SK-N-SH (cell line): ENCODE results near the gene TMEM106C. TPM values are rescaled to one million over a fixed set of nuclear protein-coding genes. Genes with fewer than 3 reads are reported as not detected.
A peak's percentile ranks its signal among the peaks of the same experiment; 100 is the strongest.

ENCODE experiments used
- CTCF ChIA-PET: fragments of 300-600, 350-600 bp; formaldehyde crosslinking; extraction: SDS; loops from one replicate; lab custom pipeline; 2021; lab: Yijun Ruan, JAX
- POLR2A ChIA-PET: fragments of 350-600 bp; sonication (Branson Sonifier 250); formaldehyde crosslinking; extraction: SDS; loops from one replicate; lab custom pipeline; 2020; ENCODE audit warnings: antibody characterized with exemption, inconsistent platforms; lab: Yijun Ruan, JAX
- DNase-seq: peaks from one replicate; pipeline ENCODE4 v3.0.0; 2012
- H2AFZ ChIP-seq: fragments of 200-600 bp; sonication (generic); 2 replicates; pipeline ENCODE4 v1.8.1; 2016; ENCODE audit warnings: antibody characterized with exemption, mild to moderate bottlenecking, low read depth
- H3F3A ChIP-seq: fragments of 200-600 bp; sonication (generic); replicated peaks from 2 replicates; pipeline ENCODE3; 2016; ENCODE audit warnings: antibody characterized with exemption, mild to moderate bottlenecking; ENCODE audit not compliant: insufficient read depth
- H3K27ac ChIP-seq, 2 experiments: fragments of 200-500 bp in 1 of 2; fragments of 200-600 bp in 1 of 2; sonication (Bioruptor generic) in 1 of 2; sonication (generic), shearing (Covaris generic) in 1 of 2; 2 replicates each; pipeline versions ENCODE4 v1.5.1 to v1.6.1; 2014 to 2016; ENCODE audit warnings: low read depth in 2 of 2, inconsistent platforms in 1 of 2, low read length in 1 of 2, mild to moderate bottlenecking in 1 of 2, mixed read lengths in 1 of 2
- H3K27me3 ChIP-seq: fragments of 200-600 bp; sonication (generic), shearing (Covaris generic); 2 replicates; pipeline ENCODE4 v1.6.1; 2016; ENCODE audit warnings: mixed run types; ENCODE audit not compliant: insufficient read depth
- H3K36me3 ChIP-seq, 2 experiments: fragments of 200-500 bp in 1 of 2; fragments of 200-600 bp in 1 of 2; sonication (Bioruptor generic) in 1 of 2; sonication (generic) in 1 of 2; replicated peaks in 1 of 2; 2 replicates each; pipeline versions ENCODE3 to v1.5.1; 2014 to 2016; ENCODE audit warnings: low read length in 1 of 2, mild to moderate bottlenecking in 1 of 2; ENCODE audit not compliant: insufficient read depth in 2 of 2, control insufficient read depth in 1 of 2
- H3K4me1 ChIP-seq, 2 experiments: fragments of 200-500 bp in 1 of 2; fragments of 200-600 bp in 1 of 2; sonication (Bioruptor generic) in 1 of 2; sonication (generic), shearing (Covaris generic) in 1 of 2; 2 replicates each; pipeline versions ENCODE4 v1.5.1 to v1.6.1; 2014 to 2016; ENCODE audit warnings: low read depth in 1 of 2, low read length in 1 of 2, mixed run types in 1 of 2; ENCODE audit not compliant: insufficient read depth in 2 of 2, control insufficient read depth in 1 of 2
- H3K4me2 ChIP-seq: fragments of 200-600 bp; sonication (generic), shearing (Covaris generic); 2 replicates; pipeline ENCODE4 v1.6.1; 2017; ENCODE audit warnings: mixed run types
- H3K4me3 ChIP-seq, 2 experiments: fragments of 200-500 bp in 1 of 2; fragments of 200-600 bp in 1 of 2; sonication (Bioruptor generic) in 1 of 2; sonication (generic), shearing (Covaris generic) in 1 of 2; 2 replicates each; pipeline versions ENCODE4 v1.5.1 to v1.8.1; 2014 to 2016; ENCODE audit warnings: low read depth in 2 of 2, inconsistent platforms in 1 of 2, low read length in 1 of 2, mild to moderate bottlenecking in 1 of 2, mixed read lengths in 1 of 2, moderate library complexity in 1 of 2
- H3K79me2 ChIP-seq: fragments of 200-600 bp; sonication (generic); 2 replicates; pipeline ENCODE4 v1.8.1; 2017; ENCODE audit warnings: mild to moderate bottlenecking; ENCODE audit not compliant: insufficient read depth
- H3K9ac ChIP-seq: fragments of 200-600 bp; sonication (generic); 2 replicates; pipeline ENCODE4 v1.6.1; 2017; ENCODE audit warnings: mixed run types
- H3K9me2 ChIP-seq: fragments of 200-600 bp; sonication (generic); 2 replicates; pipeline ENCODE4 v1.6.1; 2017; ENCODE audit warnings: mixed run types
- H3K9me3 ChIP-seq: fragments of 200-600 bp; sonication (generic); 2 replicates; pipeline ENCODE4 v1.6.1; 2017; ENCODE audit warnings: mixed run types, mild to moderate bottlenecking, moderate library complexity
- H4K20me1 ChIP-seq: fragments of 200-600 bp; sonication (generic); 2 replicates; pipeline ENCODE4 v1.6.1; 2017; ENCODE audit warnings: mild to moderate bottlenecking, mixed run types; ENCODE audit not compliant: insufficient read depth
- PBX3 ChIP-seq: IDR thresholded peaks from 2 replicates; pipeline ENCODE4; 2012
- POLR2AphosphoS5 ChIP-seq: IDR thresholded peaks from 2 replicates; pipeline ENCODE4 v1.6.1; 2012; ENCODE audit warnings: low read depth, low read length
- TEAD4 ChIP-seq: IDR thresholded peaks from 2 replicates; pipeline ENCODE4 v1.4.0; 2012; ENCODE audit warnings: mild to moderate bottlenecking, borderline replicate concordance; ENCODE audit not compliant: insufficient read depth
- USF1 ChIP-seq: IDR thresholded peaks from 2 replicates; pipeline ENCODE4 v1.4.0; 2012; ENCODE audit warnings: low read depth, borderline replicate concordance
- WGBS: methylation state at CpG from one replicate; pipeline ENCODE4 v1.1.6; 2017; ENCODE audit warnings: low lambda C conversion rate; 5-methylcytosine and 5-hydroxymethylcytosine counted together
- polyA plus RNA-seq, 3 experiments: library from polyadenylated mRNA; depleted of rRNA; stranded (reverse); fragments of >200 nt; gene quantifications; 2 replicates each; pipeline ENCODE4 v1.2.3, GENCODE V29; 2012

The TMEM106C gene
- polyA plus RNA-seq, 1 of the 3 experiments (the other 2 are of a cell fraction) = 133 TPM

- no peaks in the 10 kb centered on the region for H3K36me3 ChIP-seq
- ChIA-PET CTCF (interaction anchor here (1.2 kb wide), 1 partner anchor 54 kb away, joined by 3 read pairs; the partner anchor contains the start of gene TMEM106C), POLR2A (no interaction called here)
- no peaks in the 10 kb centered on the region for H4K20me1 ChIP-seq
- H3K4me2 ChIP-seq = no peak overlapping the region
- H3K4me1 ChIP-seq = no peaks in the 10 kb centered on the region
- DNase-seq = no peak
- no peak overlapping the region for H3K4me3 ChIP-seq
- no peak overlapping the region for H3K27ac ChIP-seq
- H3K9ac ChIP-seq = no peak overlapping the region
- no peaks in the 10 kb centered on the region for H3F3A ChIP-seq
- WGBS = 46% methylated on average over 4 of the region's 4 CpGs
- H2AFZ ChIP-seq = peak overlapping the region; percentile 25; the same call in 1 of the 2 replicates
- H3K9me3 ChIP-seq = no peaks in the 10 kb centered on the region
- TF ChIP-seq USF1 (no peak), POLR2AphosphoS5 (no peak), PBX3 (no peak), TEAD4 (no peak)
- H3K27me3 ChIP-seq = peaks cover 41% of the 10 kb centered on the region
- no peaks in the 10 kb centered on the region for H3K9me2 ChIP-seq
- no peaks in the 10 kb centered on the region for H3K79me2 ChIP-seq
These were observed 54.7 kb downstream of the TMEM106C start for GRCh38 chr12:48017921-48018617.

Other genes with a start within 250 kb of the TMEM106C start
- gene ENDOU, start 238.1 kb upstream of the TMEM106C start, polyA plus RNA-seq (2012; rRNA removed) = not detected in 2 replicates
- 0.90 and 0.93 TPM in 2 replicates for gene RAPGEF3, start 204.7 kb upstream of the TMEM106C start, polyA plus RNA-seq (2012; rRNA removed)
- 7.3 and 8.1 TPM in 2 replicates for gene SLC48A1, start 190.4 kb upstream of the TMEM106C start, polyA plus RNA-seq (2012; rRNA removed)
- gene HDAC7, start 143.7 kb upstream of the TMEM106C start, polyA plus RNA-seq (2012; rRNA removed) = 32.7 and 51.0 TPM in 2 replicates
- gene VDR, start 58.6 kb upstream of the TMEM106C start, polyA plus RNA-seq (2012; rRNA removed) = 0.29 and 0.33 TPM in 2 replicates
- gene COL2A1, start 40.9 kb downstream of the TMEM106C start, polyA plus RNA-seq (2012; rRNA removed) = 0.02 TPM in 1 of 2 replicates, not detected in the other
- gene SENP1, start 142.5 kb downstream of the TMEM106C start, polyA plus RNA-seq (2012; rRNA removed) = 5.6 and 8.4 TPM in 2 replicates
- 85.0 and 111 TPM in 2 replicates for gene PFKM, start 155.8 kb downstream of the TMEM106C start, polyA plus RNA-seq (2012; rRNA removed)
- 13.8 and 16.9 TPM in 2 replicates for gene ASB8, start 193.9 kb downstream of the TMEM106C start, polyA plus RNA-seq (2012; rRNA removed)
- 4.2 and 5.8 TPM in 2 replicates for gene CCDC184, start 220.0 kb downstream of the TMEM106C start, polyA plus RNA-seq (2012; rRNA removed)
- gene OR10AD1, start 239.7 kb downstream of the TMEM106C start, polyA plus RNA-seq (2012; rRNA removed) = not detected in 2 replicates